ENCODE measurements around the gene CPNE8.

GRCh38 chr12:38912116-38912515, 6.7 kb upstream of the CPNE8 start:
- TF ChIP-seq CTCF (IDR thresholded peaks at IDR 0.05) (no peak), MAFK (IDR thresholded peaks at IDR 0.05; ENCODE audit: partially characterized antibody) (no peak), PHF8 (IDR thresholded peaks at IDR 0.05; ENCODE audit: borderline replicate concordance, low read depth) (no peak), RAD21 (conservative IDR thresholded peaks at IDR 0.05 in 1 of 2, IDR thresholded peaks at IDR 0.05 in 1 of 2) (no peak), MAX (IDR thresholded peaks at IDR 0.05) (no peak)
